ENCODE measurements around the gene SPAAR.
"Not testable (repeated sequence)": the region's sequence is repeated elsewhere in the genome, so short reads cannot be mapped to it uniquely, and the experiment has no call there.

SPAAR gene

GRCh38 chr9:35909274-35909673 lies at the start of gene SPAAR:
Gene SPAAR (plus strand): TSS chr9:35909490. CDS start chr9:35910464, 974 bp downstream.
- DNase-seq (ENCODE audit: low spot score) = no peak

- DNase-seq (ENCODE audit: low spot score) = no peak
Measured at GRCh38 chr9:35859990-35860339, 49.3 kb upstream of the SPAAR start.

GRCh38 chr9:35861161-35861897 lies 48.0 kb upstream of the SPAAR start:
- DNase-seq (ENCODE audit: low spot score) = no peak

- DNase-seq (ENCODE audit: low spot score) = no peak
Measured at GRCh38 chr9:35862328-35862727, 47.0 kb upstream of the SPAAR start.

- DNase-seq (ENCODE audit: low spot score) = no peak
Measured at GRCh38 chr9:35863583-35863982, 45.7 kb upstream of the SPAAR start.

- no peak for DNase-seq (ENCODE audit: low spot score)
Measured at GRCh38 chr9:35864695-35865255, 44.5 kb upstream of the SPAAR start.

- no peak for DNase-seq (ENCODE audit: low spot score)
Measured at GRCh38 chr9:35867538-35867937, 41.8 kb upstream of the SPAAR start.

GRCh38 chr9:35868933-35869332 lies 40.4 kb upstream of the SPAAR start:
- DNase-seq (ENCODE audit: low spot score) = no peak

- DNase-seq (ENCODE audit: low spot score) = no peak
Measured at GRCh38 chr9:35869621-35870216, 39.6 kb upstream of the SPAAR start.

- no peak for DNase-seq (ENCODE audit: low spot score)
Measured at GRCh38 chr9:35870351-35870923, 38.9 kb upstream of the SPAAR start, which contains the start of gene OR13J1. Gene OR13J1 (minus strand): TSS chr9:35870401. CDS start chr9:35870401, 0 bp downstream.

- DNase-seq (ENCODE audit: low spot score) = peak; percentile 28
Measured at GRCh38 chr9:35871545-35871944, 37.7 kb upstream of the SPAAR start.

- DNase-seq (ENCODE audit: low spot score) = no peak
Measured at GRCh38 chr9:35872505-35872904, 36.8 kb upstream of the SPAAR start.

GRCh38 chr9:35882263-35882848 lies 26.9 kb upstream of the SPAAR start:
- DNase-seq (ENCODE audit: low spot score) = peak; percentile 76

GRCh38 chr9:35882996-35883395 lies 26.3 kb upstream of the SPAAR start:
- no peak for DNase-seq (ENCODE audit: low spot score)

- DNase-seq (ENCODE audit: low spot score) = not testable (repeated sequence)
Measured at GRCh38 chr9:35884908-35885307, 24.4 kb upstream of the SPAAR start.

GRCh38 chr9:35891646-35892045 lies 17.6 kb upstream of the SPAAR start:
- DNase-seq (ENCODE audit: low spot score) = no peak

- no peak for DNase-seq (ENCODE audit: low spot score)
Measured at GRCh38 chr9:35892051-35892450, 17.2 kb upstream of the SPAAR start.

GRCh38 chr9:35896570-35896969 lies 12.7 kb upstream of the SPAAR start:
- no peak for DNase-seq (ENCODE audit: low spot score)

- DNase-seq (ENCODE audit: low spot score) = not testable (repeated sequence)
Measured at GRCh38 chr9:35897376-35898099, 11.8 kb upstream of the SPAAR start.

GRCh38 chr9:35898337-35898736 lies 11.0 kb upstream of the SPAAR start:
- DNase-seq (ENCODE audit: low spot score) = no peak

GRCh38 chr9:35899021-35899420 lies 10.3 kb upstream of the SPAAR start:
- no peak for DNase-seq (ENCODE audit: low spot score)

- DNase-seq (ENCODE audit: low spot score) = peak; percentile 69
Measured at GRCh38 chr9:35903049-35903448, 6.2 kb upstream of the SPAAR start.

All from kidney tubule cell (primary cell).